Tibial nerve (tissue), 4 donors: ENCODE results near the gene ZFAND2B. TPM values are rescaled to one million over a fixed set of nuclear protein-coding genes. Genes with fewer than 3 reads are reported as not detected.
A peak's percentile ranks its signal among the peaks of the same experiment; 100 is the strongest.

ENCODE experiments used
- DNase-seq, 2 donors: peaks; one replicate each; pipeline ENCODE4 v3.0.0-alpha.2; 2019; ENCODE audit warnings: low spot score in 2 of 2
- H3K27ac ChIP-seq, 4 donors: fragments of 200-600 bp; sonication (generic) in 3 of 4; one replicate each; pipeline ENCODE4 v1.5.1; 2017 to 2019; ENCODE audit warnings: mild to moderate bottlenecking in 1 of 4
- H3K27me3 ChIP-seq, 2 donors: fragments of 200-600 bp; sonication (generic) in 1 of 2; one replicate each; pipeline versions ENCODE4 v1.5.1 to v1.6.0; 2017 to 2019
- H3K36me3 ChIP-seq, 3 donors: fragments of 200-600 bp; sonication (generic); one replicate each; pipeline ENCODE4 v1.5.1; 2018 to 2019
- H3K4me1 ChIP-seq, 4 donors: fragments of 200-600 bp; sonication (generic) in 3 of 4; one replicate each; pipeline ENCODE4 v1.5.1; 2017 to 2019
- H3K4me3 ChIP-seq, 4 donors: fragments of 200-600 bp; sonication (generic) in 3 of 4; one replicate each; pipeline ENCODE4 v1.5.1; 2017 to 2019; ENCODE audit warnings: mild to moderate bottlenecking in 1 of 4, moderate library complexity in 1 of 4
- H3K9me3 ChIP-seq, 4 donors: fragments of 200-600 bp; sonication (generic) in 3 of 4; one replicate each; pipeline ENCODE4 v1.5.1; 2017 to 2019
- CTCF ChIP-seq, 5 experiments: fragments of 200-600 bp in 3 of 5; fragments of 450-650 bp in 2 of 5; sonication (generic) in 3 of 5; IDR thresholded peaks; one replicate each; pipeline ENCODE4 v1.5.1; 2016 to 2019; ENCODE audit warnings: antibody characterized with exemption in 5 of 5, mild to moderate bottlenecking in 3 of 5, moderate library complexity in 2 of 5
- EP300 ChIP-seq, 2 donors: sonication (generic); formaldehyde crosslinking; IDR thresholded peaks; one replicate each; pipeline ENCODE4 v1.6.1; 2017; ENCODE audit warnings: antibody characterized with exemption in 2 of 2, mild to moderate bottlenecking in 1 of 2
- POLR2A ChIP-seq, 2 donors: fragments of 450-650 bp; IDR thresholded peaks; one replicate each; pipeline ENCODE4 v1.6.1; 2017; ENCODE audit warnings: antibody characterized with exemption in 2 of 2, mild to moderate bottlenecking in 2 of 2, moderate library complexity in 2 of 2
- WGBS, 2 donors: methylation state at CpG; one replicate each; pipeline ENCODE4 v1.1.5; 2018; 5-methylcytosine and 5-hydroxymethylcytosine counted together
- total RNA-seq, 4 donors: library from RNA; depleted of rRNA; stranded (reverse); fragments of >200 nt; gene quantifications; one replicate each; pipeline ENCODE4 v1.1.0, GENCODE V29; 2016

The ZFAND2B gene
- total RNA-seq, 4 donors from 2014 or later: 30.3 to 58.8 (median 50.5) TPM

- TF ChIP-seq EP300 (IDR thresholded peaks at IDR 0.05) (no peak), CTCF (IDR thresholded peaks at IDR 0.05) (peak in 1 of 5 experiments; percentile 1)
- H3K9me3 ChIP-seq: no peaks in the 10 kb centered on the region
- H3K4me1 ChIP-seq: peaks cover 3 to 42% (median 25%) of the 10 kb centered on the region in 4 donors
- peak overlapping the region; percentile 83 to 94 (median 90) for H3K4me3 ChIP-seq
- no peaks in the 10 kb centered on the region for H3K27me3 ChIP-seq
- WGBS, 2 donors: 5% methylated on average over 32 to 42 of the region's 45 CpGs
- peaks cover 0 to 57% (median 23%) of the 10 kb centered on the region in 3 donors for H3K36me3 ChIP-seq
- peak overlapping the region; percentile 92 to 99 (median 98) for H3K27ac ChIP-seq
- peak; percentile 39 to 40 for DNase-seq
Observed at GRCh38 chr2:219178377-219179175, 28.0 kb upstream of the ZFAND2B start.

DNA sequence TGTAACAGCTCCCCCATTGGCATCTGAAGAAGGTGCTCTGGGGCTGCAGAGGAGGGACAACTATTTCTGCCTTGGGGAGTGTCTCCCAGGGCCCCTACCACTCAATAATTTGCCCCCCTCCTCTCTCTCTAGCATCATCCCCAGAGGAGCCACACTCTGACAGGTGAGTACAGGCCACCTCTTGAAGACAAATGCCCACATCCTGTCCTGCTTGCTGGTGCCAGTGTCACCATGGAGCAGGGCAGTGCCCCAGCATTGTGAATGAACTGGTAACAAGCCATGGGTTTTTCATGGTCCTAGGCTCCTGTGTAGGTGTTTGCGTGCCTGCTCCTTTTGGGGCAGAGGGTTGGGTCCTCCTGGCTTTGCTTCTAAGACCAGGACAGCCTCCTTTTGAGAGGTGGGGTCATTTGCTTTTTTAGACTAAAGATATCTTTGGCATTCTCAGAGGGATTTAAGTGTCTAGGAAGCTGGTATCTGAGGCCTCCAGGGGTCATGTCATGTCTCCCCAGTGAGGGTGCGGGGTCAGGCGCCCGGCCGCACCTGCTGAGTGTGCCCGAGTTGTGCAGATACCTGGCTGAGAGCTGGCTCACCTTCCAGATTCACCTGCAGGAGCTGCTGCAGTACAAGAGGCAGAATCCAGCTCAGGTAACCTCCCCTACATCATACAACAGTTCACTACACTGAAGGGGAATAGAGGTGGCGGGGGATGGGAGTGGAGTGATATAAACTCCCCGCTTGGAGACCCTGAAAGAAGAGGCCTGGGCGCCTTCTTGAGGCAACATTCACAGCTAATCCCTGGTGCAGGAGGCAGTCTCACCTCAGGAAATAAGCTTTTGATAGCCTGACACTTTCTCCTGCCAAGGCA, 26.7 kb upstream of the ZFAND2B start:
- H3K4me3 ChIP-seq: no peak overlapping the region
- TF ChIP-seq EP300 (IDR thresholded peaks at IDR 0.05) (no peak), POLR2A (IDR thresholded peaks at IDR 0.05) (no peak), CTCF (IDR thresholded peaks at IDR 0.05) (no peak)
- H3K27ac ChIP-seq: peak overlapping the region in 1 of 4 donors; percentile 98
- H3K4me1 ChIP-seq: peaks cover 3 to 38% (median 24%) of the 10 kb centered on the region in 4 donors
- H3K27me3 ChIP-seq: no peaks in the 10 kb centered on the region
- DNase-seq: no peak
- H3K36me3 ChIP-seq: peaks cover 0 to 54% (median 20%) of the 10 kb centered on the region in 3 donors
- WGBS, 2 donors: 94 to 99% methylated on average over 4 to 9 of the region's 9 CpGs
- no peaks in the 10 kb centered on the region for H3K9me3 ChIP-seq

GRCh38 chr2:219180961-219181360, 25.6 kb upstream of the ZFAND2B start:
- peaks cover 0 to 27% (median 13%) of the 10 kb centered on the region in 4 donors for H3K4me1 ChIP-seq
- DNase-seq: no peak
- peaks cover 0 to 61% (median 19%) of the 10 kb centered on the region in 3 donors for H3K36me3 ChIP-seq
- no peak overlapping the region for H3K27ac ChIP-seq
- TF ChIP-seq EP300 (IDR thresholded peaks at IDR 0.05) (no peak), POLR2A (IDR thresholded peaks at IDR 0.05) (no peak), CTCF (IDR thresholded peaks at IDR 0.05) (no peak)
- 89 to 90% methylated on average over 5 of the region's 5 CpGs for WGBS, 2 donors
- H3K9me3 ChIP-seq: no peaks in the 10 kb centered on the region
- H3K4me3 ChIP-seq: no peak overlapping the region
- H3K27me3 ChIP-seq: no peaks in the 10 kb centered on the region

DNA sequence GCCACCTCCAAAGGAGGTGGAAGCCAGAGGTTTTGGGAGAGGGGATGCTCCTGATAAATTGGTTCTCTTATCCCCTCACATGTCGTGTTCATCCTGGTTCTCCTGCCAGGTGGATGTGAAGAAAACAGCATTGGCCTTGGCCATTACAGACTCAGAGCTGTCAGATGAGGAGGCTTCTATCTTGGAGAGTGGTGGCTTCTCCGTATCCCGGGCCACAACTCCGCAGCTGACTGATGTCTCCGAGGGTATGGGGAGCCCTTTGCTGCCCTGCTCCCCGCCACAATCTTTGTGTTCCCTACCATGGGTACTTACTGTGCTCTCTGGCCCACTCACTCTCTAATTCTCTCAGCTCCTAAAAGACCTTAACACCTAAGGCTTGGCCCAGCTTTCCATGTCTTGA, 25.1 kb upstream of the ZFAND2B start:
- no peaks in the 10 kb centered on the region for H3K27me3 ChIP-seq
- H3K27ac ChIP-seq: no peak overlapping the region
- no peak for DNase-seq
- no peak overlapping the region for H3K4me3 ChIP-seq
- H3K9me3 ChIP-seq: no peaks in the 10 kb centered on the region
- TF ChIP-seq POLR2A (IDR thresholded peaks at IDR 0.05): no peak
- TF ChIP-seq CTCF (IDR thresholded peaks at IDR 0.05): no peak
- no peak for TF ChIP-seq EP300 (IDR thresholded peaks at IDR 0.05)
- peaks cover 0 to 25% (median 13%) of the 10 kb centered on the region in 4 donors for H3K4me1 ChIP-seq
- peaks cover 0 to 66% (median 19%) of the 10 kb centered on the region in 3 donors for H3K36me3 ChIP-seq
- WGBS, 2 donors: 89 to 91% methylated on average over 6 of the region's 6 CpGs
